Left lung (tissue), 10 donors: Measurements from ENCODE around the gene SMIM24. TPM values are rescaled to one million over a fixed set of nuclear protein-coding genes. Genes with fewer than 3 reads are reported as not detected.

Source experiments
- ATAC-seq: fragments of 200-7000 bp; cut with Tn5 transposase; one replicate; pipeline ENCODE4 v1.9.1; 2020; ENCODE audit warnings: moderate library complexity
- DNase-seq, 4 donors: peaks; one replicate each; pipeline ENCODE4 v3.0.0-alpha.2; 2013 to 2020
- H3K27ac ChIP-seq, 2 donors: fragments of 200-600 bp; sonication (generic) in 1 of 2; one replicate each; pipeline versions ENCODE4 v1.5.0 to v1.8.0; 2020 to 2021
- H3K27me3 ChIP-seq, 2 donors: fragments of 200-600 bp; sonication (generic) in 1 of 2; one replicate each; pipeline versions ENCODE4 v1.5.0 to v1.8.0; 2020 to 2021
- H3K36me3 ChIP-seq, 2 donors: fragments of 200-600 bp; sonication (generic) in 1 of 2; one replicate each; pipeline versions ENCODE4 v1.5.0 to v1.8.0; 2020 to 2021
- H3K4me1 ChIP-seq, 2 donors: fragments of 200-600 bp; one replicate each; pipeline ENCODE4 v1.8.0; 2021
- H3K4me3 ChIP-seq, 2 donors: fragments of 200-600 bp; sonication (generic) in 1 of 2; one replicate each; pipeline versions ENCODE4 v1.5.0 to v1.8.0; 2020 to 2021; ENCODE audit warnings: mild to moderate bottlenecking in 1 of 2
- H3K9me3 ChIP-seq, 2 donors: fragments of 200-600 bp; sonication (generic) in 1 of 2; one replicate each; pipeline versions ENCODE4 v1.5.0 to v1.8.0; 2020 to 2021
- intact Hi-C, 2 donors: fragments of 100-400 bp; cut with DNase I; formaldehyde crosslinking; loops; one replicate each; pipeline versions ENCODE4 v1.11.2 to v1.14.2; 2022
- polyA plus RNA-seq, 6 donors: library from polyadenylated mRNA; unstranded; fragments of 120-200 nt; gene quantifications; one replicate each; pipeline ENCODE4 v1.2.1, GENCODE V29; 2013; ENCODE audit not compliant: insufficient read length in 6 of 6
- total RNA-seq, 2 donors: library from RNA; stranded (reverse); fragmentation: NEBNext Ultra II Directional; extraction: Animal tissue kit (Norgen Biotek cat#: 25700); gene quantifications; one replicate each; pipeline ENCODE4 v1.2.1, GENCODE V29; 2021
- TF ChIP-seq, protein P1 (sequence below), 2 donors: fragments of 200-600 bp; sonication (generic) in 1 of 2; IDR thresholded peaks; one replicate each; pipeline versions ENCODE4 v1.5.0 to v1.8.0; 2021; ENCODE audit warnings: antibody characterized with exemption in 2 of 2
- donor health status: DM: no; HTN: yes; CAD: no.
- donor health status: DM: no; HTN: no; CAD: no.

Gene SMIM24
- total and polyA plus RNA-seq, 8 donors = 0.78 to 4.6 (median 1.8) TPM; not detected in 2

- no peaks in the 10 kb centered on the region for H3K27me3 ChIP-seq
- no peak overlapping the region for H3K4me3 ChIP-seq
- no peak for ATAC-seq
- peaks cover 0 to 78% of the 10 kb centered on the region in 2 donors for H3K36me3 ChIP-seq
- TF ChIP-seq, protein P1, sequence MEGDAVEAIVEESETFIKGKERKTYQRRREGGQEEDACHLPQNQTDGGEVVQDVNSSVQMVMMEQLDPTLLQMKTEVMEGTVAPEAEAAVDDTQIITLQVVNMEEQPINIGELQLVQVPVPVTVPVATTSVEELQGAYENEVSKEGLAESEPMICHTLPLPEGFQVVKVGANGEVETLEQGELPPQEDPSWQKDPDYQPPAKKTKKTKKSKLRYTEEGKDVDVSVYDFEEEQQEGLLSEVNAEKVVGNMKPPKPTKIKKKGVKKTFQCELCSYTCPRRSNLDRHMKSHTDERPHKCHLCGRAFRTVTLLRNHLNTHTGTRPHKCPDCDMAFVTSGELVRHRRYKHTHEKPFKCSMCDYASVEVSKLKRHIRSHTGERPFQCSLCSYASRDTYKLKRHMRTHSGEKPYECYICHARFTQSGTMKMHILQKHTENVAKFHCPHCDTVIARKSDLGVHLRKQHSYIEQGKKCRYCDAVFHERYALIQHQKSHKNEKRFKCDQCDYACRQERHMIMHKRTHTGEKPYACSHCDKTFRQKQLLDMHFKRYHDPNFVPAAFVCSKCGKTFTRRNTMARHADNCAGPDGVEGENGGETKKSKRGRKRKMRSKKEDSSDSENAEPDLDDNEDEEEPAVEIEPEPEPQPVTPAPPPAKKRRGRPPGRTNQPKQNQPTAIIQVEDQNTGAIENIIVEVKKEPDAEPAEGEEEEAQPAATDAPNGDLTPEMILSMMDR (IDR thresholded peaks at IDR 0.05) = no peak
- no peaks in the 10 kb centered on the region for H3K4me1 ChIP-seq
- H3K27ac ChIP-seq = no peak overlapping the region
- intact Hi-C loops = no loop called here
- DNase-seq = no peak
- no peaks in the 10 kb centered on the region for H3K9me3 ChIP-seq
Observed at GRCh38 chr19:3526507-3527237, 46.3 kb upstream of the SMIM24 start.

GRCh38 chr19:3524904-3525451 lies 44.7 kb upstream of the SMIM24 start:
- peaks cover 0 to 80% of the 10 kb centered on the region in 2 donors for H3K36me3 ChIP-seq
- no peak overlapping the region for H3K4me3 ChIP-seq
- TF ChIP-seq, protein P1 (IDR thresholded peaks at IDR 0.05) = no peak
- intact Hi-C loops = no loop called here
- H3K9me3 ChIP-seq = no peaks in the 10 kb centered on the region
- DNase-seq (no peak), ATAC-seq (no peak)
- H3K4me1 ChIP-seq = no peaks in the 10 kb centered on the region
- H3K27me3 ChIP-seq = no peaks in the 10 kb centered on the region
- H3K27ac ChIP-seq = no peak overlapping the region

DNA sequence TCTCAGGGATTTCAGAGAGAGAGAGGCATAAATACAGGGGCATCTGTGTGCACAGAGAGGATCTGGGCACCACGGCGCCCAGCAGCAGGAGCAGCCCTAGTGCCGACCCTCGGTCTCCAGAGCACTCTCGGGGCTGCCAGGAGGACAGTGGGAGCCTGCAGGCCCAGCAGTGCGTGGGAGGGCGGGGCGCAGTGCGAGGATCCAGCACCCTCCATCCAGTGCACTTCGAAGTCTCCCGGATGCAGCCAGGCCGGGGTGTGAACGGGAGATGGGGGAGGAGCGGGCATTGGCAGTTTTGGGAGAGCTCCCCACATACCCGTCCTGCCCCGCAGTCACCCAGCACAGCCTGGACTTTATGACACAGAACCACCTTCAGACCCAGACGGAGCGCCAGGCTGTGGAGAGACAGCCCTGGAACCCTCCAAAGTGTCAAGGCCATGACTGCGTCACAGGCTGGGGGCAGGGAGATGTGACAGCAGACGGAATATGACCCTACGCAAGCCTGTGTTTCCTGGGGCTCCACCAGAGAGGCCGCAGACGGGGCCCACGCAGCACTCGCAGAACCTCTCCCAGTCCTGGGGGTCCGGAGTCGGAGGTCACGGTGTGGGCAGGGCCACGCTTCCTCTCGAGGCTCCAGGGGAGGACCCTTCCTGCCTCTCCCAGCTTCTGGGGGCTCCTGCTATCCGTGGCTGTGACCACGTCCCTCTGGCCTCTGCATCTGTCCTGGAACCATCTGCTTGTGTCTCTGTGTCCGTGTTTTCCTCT lies 43.9 kb upstream of the SMIM24 start:
- TF ChIP-seq, protein P1 (IDR thresholded peaks at IDR 0.05) = no peak
- no peak for DNase-seq
- peaks cover 0 to 87% of the 10 kb centered on the region in 2 donors for H3K36me3 ChIP-seq

GRCh38 chr19:3523361-3524077 lies 43.2 kb upstream of the SMIM24 start:
- DNase-seq (no peak), ATAC-seq (no peak)
- Histone ChIP-seq H3K27ac (no peak overlapping the region), H3K36me3 (peaks cover 0 to 92% of the 10 kb centered on the region in 2 donors), H3K4me1 (no peaks in the 10 kb centered on the region), H3K9me3 (no peaks in the 10 kb centered on the region), H3K4me3 (no peak overlapping the region), H3K27me3 (no peaks in the 10 kb centered on the region)
- TF ChIP-seq, protein P1 (IDR thresholded peaks at IDR 0.05) = no peak
- intact Hi-C loops = no loop called here

More for the DNA sequence above, 43.9 kb upstream of the SMIM24 start:
- H3K27me3 ChIP-seq = no peaks in the 10 kb centered on the region
- H3K27ac ChIP-seq = no peak overlapping the region
- no peaks in the 10 kb centered on the region for H3K9me3 ChIP-seq
- no peak overlapping the region for H3K4me3 ChIP-seq
- no peak for ATAC-seq
- intact Hi-C loops = no loop called here
- no peaks in the 10 kb centered on the region for H3K4me1 ChIP-seq
